Common myeloid progenitor, CD34-positive (primary cell): ENCODE results near the gene SH2D5.
"Not testable (repeated sequence)": the region's sequence is repeated elsewhere in the genome, so short reads cannot be mapped to it uniquely, and the experiment has no call there.

Experiments used
- CTCF ChIA-PET: fragments of 350-600 bp; sonication (Branson Sonifier 250); formaldehyde crosslinking; loops from one replicate; lab custom pipeline; 2021; ENCODE audit warnings: antibody characterized with exemption; lab: Charles Lee
- POLR2A ChIA-PET: fragments of 350-600 bp; sonication (Branson Sonifier 250); formaldehyde crosslinking; loops from one replicate; lab custom pipeline; 2021; ENCODE audit warnings: antibody characterized with exemption; lab: Charles Lee
- DNase-seq, 3 donors: peaks; one replicate each; pipeline versions ENCODE4 v3.0.0 to v3.0.0-alpha.2; 2013
- H3K27ac ChIP-seq, 2 experiments: 1 replicate in 1 of 2; 2 replicates in 1 of 2; pipeline ENCODE4 v1.7.0; 2013; ENCODE audit warnings: inconsistent platforms in 2 of 2, low read length in 2 of 2, mild to moderate bottlenecking in 2 of 2, low read depth in 1 of 2, moderate library complexity in 1 of 2; ENCODE audit not compliant: severe bottlenecking in 2 of 2, insufficient read depth in 1 of 2, poor library complexity in 1 of 2
- H3K27me3 ChIP-seq, 5 experiments: replicated peaks in 2 of 5; 1 replicate in 3 of 5; 2 replicates in 2 of 5; pipeline versions ENCODE4 v1.6.1 to v1.7.0; 2013; ENCODE audit warnings: low read length in 4 of 5, mild to moderate bottlenecking in 2 of 5, moderate library complexity in 2 of 5, inconsistent platforms in 1 of 5; ENCODE audit not compliant: insufficient read depth in 5 of 5, control insufficient read depth in 4 of 5
- H3K36me3 ChIP-seq, 4 experiments: 1 replicate in 2 of 4; 2 replicates in 2 of 4; pipeline versions ENCODE4 v1.6.1 to v1.7.0; 2013; ENCODE audit warnings: low read length in 3 of 4, control low read depth in 1 of 4, mild to moderate bottlenecking in 1 of 4; ENCODE audit not compliant: control insufficient read depth in 4 of 4, insufficient read depth in 4 of 4
- H3K4me1 ChIP-seq, 4 experiments: 1 replicate in 3 of 4; 2 replicates in 1 of 4; pipeline versions ENCODE4 v1.6.1 to v1.7.1; 2013; ENCODE audit warnings: low read length in 3 of 4, mild to moderate bottlenecking in 3 of 4, control low read depth in 1 of 4, inconsistent platforms in 1 of 4, moderate library complexity in 1 of 4; ENCODE audit not compliant: control insufficient read depth in 4 of 4, insufficient read depth in 4 of 4; ENCODE audit errors: control extremely low read depth in 1 of 4
- H3K4me3 ChIP-seq, 7 experiments: 1 replicate in 4 of 7; 2 replicates in 3 of 7; pipeline versions ENCODE4 v1.5.1 to v1.7.0; 2013; ENCODE audit warnings: mild to moderate bottlenecking in 7 of 7, low read length in 6 of 7, moderate library complexity in 6 of 7, inconsistent platforms in 2 of 7, low read depth in 2 of 7, control low read depth in 1 of 7; ENCODE audit not compliant: insufficient read depth in 4 of 7, control insufficient read depth in 1 of 7; ENCODE audit errors: extremely low read depth in 1 of 7
- H3K9me3 ChIP-seq, 5 experiments: 1 replicate in 4 of 5; 2 replicates in 1 of 5; pipeline versions ENCODE4 v1.6.1 to v1.7.1; 2013; ENCODE audit warnings: low read length in 4 of 5, mild to moderate bottlenecking in 2 of 5, inconsistent platforms in 1 of 5, low read depth in 1 of 5, moderate library complexity in 1 of 5; ENCODE audit not compliant: control insufficient read depth in 4 of 5, insufficient read depth in 2 of 5; ENCODE audit errors: control extremely low read depth in 1 of 5
- WGBS: methylation state at CpG from one replicate; pipeline ENCODE4 v1.1.5; 2013; ENCODE audit not compliant: insufficient coverage; 5-methylcytosine and 5-hydroxymethylcytosine counted together

The SH2D5 gene

DNA sequence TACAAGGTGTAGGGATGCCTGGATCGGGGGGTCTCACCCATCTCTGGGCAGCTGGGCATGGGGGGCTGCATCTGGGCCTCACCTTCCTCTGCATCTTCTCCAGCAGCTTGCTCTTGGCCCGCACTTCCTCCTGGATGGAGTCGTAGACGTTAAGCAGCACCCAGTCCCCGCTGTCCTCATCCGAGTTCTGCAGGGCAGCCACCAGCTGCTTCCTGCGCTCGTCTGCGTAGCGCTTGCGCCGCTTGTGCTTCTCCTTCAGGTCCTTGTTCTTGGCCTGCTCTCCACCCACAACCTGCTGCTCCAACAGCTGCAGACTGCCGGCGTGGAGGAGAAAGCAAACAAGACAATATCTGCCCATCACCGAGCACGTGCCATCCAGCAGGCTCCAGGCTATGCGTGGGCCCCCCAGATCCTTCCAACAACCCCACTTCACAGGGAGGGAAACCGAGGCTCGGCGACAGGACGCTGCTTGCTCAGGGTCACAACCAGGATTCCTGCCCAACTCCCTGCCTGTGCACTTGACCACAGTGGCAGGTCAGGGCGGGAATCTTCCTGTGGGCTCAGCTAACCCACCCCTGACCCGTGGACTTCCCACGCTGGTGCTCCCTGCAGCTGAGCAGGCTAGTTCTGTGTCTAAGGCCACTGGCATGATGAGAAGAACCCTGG, 49.8 kb downstream of the SH2D5 start:
- Histone ChIP-seq H3K4me1 (peaks cover 0 to 12% (median 10%) of the 10 kb centered on the region in 4 experiments), H3K4me3 (peak overlapping the region in 2 of 7 experiments; percentile 3 to 4), H3K27ac (no peak overlapping the region), H3K9me3 (no peaks in the 10 kb centered on the region), H3K27me3 (no peaks in the 10 kb centered on the region), H3K36me3 (no peaks in the 10 kb centered on the region)
- DNase-seq = peak in 2 of 3 donors; percentile 83 to 91
- ChIA-PET POLR2A (no interaction called here), CTCF (interaction anchor here (0.7 kb wide), 1 partner anchor 72 kb away, joined by 3 read pairs; no protein-coding TSS in a partner anchor)
- 15% methylated on average over 19 of the region's 24 CpGs for WGBS

DNA sequence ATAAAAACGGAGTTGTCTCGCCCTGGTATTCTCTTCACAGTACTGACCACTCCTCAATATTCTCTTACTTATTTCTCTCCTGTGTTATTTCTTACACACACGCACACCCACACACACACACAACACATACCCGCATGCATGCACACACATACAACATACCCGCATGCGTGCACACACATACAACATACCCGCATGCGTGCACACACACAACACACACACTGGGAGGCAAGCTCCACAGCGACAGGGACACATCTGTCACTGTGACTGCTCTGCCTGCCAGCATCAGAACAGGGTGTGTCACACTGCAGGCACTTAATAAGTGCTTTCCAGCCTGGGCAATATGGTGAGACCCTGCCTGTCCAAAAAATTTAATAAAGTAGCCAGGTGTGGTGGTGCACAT, 50.5 kb downstream of the SH2D5 start:
- DNase-seq = peak in 1 of 3 donors; percentile 12
- no peak overlapping the region for H3K27ac ChIP-seq
- H3K27me3 ChIP-seq = no peaks in the 10 kb centered on the region
- peaks cover 0 to 12% (median 10%) of the 10 kb centered on the region in 4 experiments for H3K4me1 ChIP-seq
- ChIA-PET CTCF (interaction anchor here (0.6 to 0.7 kb wide), 2 partner anchors 32 to 71 kb away, joined by 3 read pairs; no protein-coding TSS in a partner anchor), POLR2A (no interaction called here)
- no peaks in the 10 kb centered on the region for H3K9me3 ChIP-seq
- no peaks in the 10 kb centered on the region for H3K36me3 ChIP-seq
- no peak overlapping the region for H3K4me3 ChIP-seq
- 100% methylated on average over 7 of the region's 9 CpGs for WGBS

- CTCF ChIA-PET = no interaction called here
- H3K36me3 ChIP-seq = no peaks in the 10 kb centered on the region
- DNase-seq = no peak
- no peak overlapping the region for H3K27ac ChIP-seq
- 94% methylated on average over 3 of the region's 5 CpGs for WGBS
- peaks cover 0 to 12% (median 10%) of the 10 kb centered on the region in 4 experiments for H3K4me1 ChIP-seq
- H3K9me3 ChIP-seq = no peaks in the 10 kb centered on the region
- no peaks in the 10 kb centered on the region for H3K27me3 ChIP-seq
- POLR2A ChIA-PET = no interaction called here
- no peak overlapping the region for H3K4me3 ChIP-seq
Observed at GRCh38 chr1:20680269-20680668, 52.2 kb downstream of the SH2D5 start.

GRCh38 chr1:20678599-20678998, 53.9 kb downstream of the SH2D5 start:
- no peaks in the 10 kb centered on the region for H3K36me3 ChIP-seq
- 81% methylated on average over 5 of the region's 6 CpGs for WGBS
- peaks cover 0 to 12% (median 10%) of the 10 kb centered on the region in 4 experiments for H3K4me1 ChIP-seq
- ChIA-PET POLR2A (no interaction called here), CTCF (no interaction called here)
- no peaks in the 10 kb centered on the region for H3K9me3 ChIP-seq
- no peak for DNase-seq
- no peak overlapping the region for H3K27ac ChIP-seq
- no peaks in the 10 kb centered on the region for H3K27me3 ChIP-seq
- no peak overlapping the region for H3K4me3 ChIP-seq

GRCh38 chr1:20673626-20674025, 58.9 kb downstream of the SH2D5 start:
- DNase-seq, H3K4me1 ChIP-seq, H3K36me3 ChIP-seq, H3K9me3 ChIP-seq, H3K4me3 ChIP-seq, H3K27me3 ChIP-seq, H3K27ac ChIP-seq: not testable (repeated sequence)
- ChIA-PET POLR2A (interaction anchor here (0.6 kb wide), 1 partner anchor 96 kb away, joined by 8 read pairs; no protein-coding TSS in a partner anchor), CTCF (interaction anchor here (1.4 kb wide), 1 partner anchor 10 kb away, joined by 3 read pairs; no protein-coding TSS in a partner anchor)
- 94% methylated on average over 4 of the region's 11 CpGs for WGBS

GRCh38 chr1:20672265-20672632, 60.3 kb downstream of the SH2D5 start:
- Histone ChIP-seq H3K36me3 (no peaks in the 10 kb centered on the region), H3K27ac (no peak overlapping the region), H3K9me3 (no peaks in the 10 kb centered on the region), H3K4me3 (no peak overlapping the region), H3K27me3 (no peaks in the 10 kb centered on the region), H3K4me1 (no peaks in the 10 kb centered on the region)
- ChIA-PET POLR2A (no interaction called here), CTCF (no interaction called here)
- WGBS = 100% methylated on average over 3 of the region's 4 CpGs
- no peak for DNase-seq

DNA sequence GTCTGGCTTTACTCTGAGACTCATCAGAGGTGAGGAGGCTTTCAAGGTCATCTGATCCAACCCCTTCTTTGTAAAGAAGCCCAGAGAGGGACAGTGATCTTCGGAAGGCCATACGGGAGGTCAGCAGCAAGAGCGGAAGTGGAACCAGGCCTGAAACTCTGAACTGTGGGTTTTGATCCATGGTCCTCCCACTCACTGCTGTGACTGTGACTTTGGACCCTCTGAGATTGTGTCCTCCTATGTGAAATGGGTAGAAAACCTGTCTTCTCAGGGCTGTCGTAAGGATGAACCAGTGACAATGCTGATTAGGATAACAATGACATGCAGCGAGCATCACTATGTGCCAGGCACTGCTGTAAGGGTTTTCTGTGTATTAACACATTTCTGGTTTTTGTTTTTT, 61.6 kb downstream of the SH2D5 start:
- Histone ChIP-seq H3K36me3 (no peaks in the 10 kb centered on the region), H3K4me1 (peaks cover 0 to 1% (median under 1%) of the 10 kb centered on the region in 4 experiments), H3K27ac (no peak overlapping the region), H3K4me3 (no peak overlapping the region), H3K27me3 (no peaks in the 10 kb centered on the region), H3K9me3 (no peaks in the 10 kb centered on the region)
- WGBS = 95% methylated on average over 5 of the region's 5 CpGs
- no peak for DNase-seq
- ChIA-PET CTCF (interaction anchor here (0.6 kb wide), 1 partner anchor 113 kb away, joined by 3 read pairs; no protein-coding TSS in a partner anchor), POLR2A (no interaction called here)
